Astrocyte of the spinal cord (primary cell): ENCODE measurements around the gene CEACAM20.
"Not testable (repeated sequence)": the region's sequence is repeated elsewhere in the genome, so short reads cannot be mapped to it uniquely, and the experiment has no call there.

Experiments used
- DNase-seq: peaks from one replicate; pipeline ENCODE4 v3.0.0; 2011; ENCODE audit warnings: low read depth, low spot score
- H3K4me3 ChIP-seq: 2 replicates; pipeline ENCODE4 v1.5.1; 2011; ENCODE audit warnings: low read depth, mild to moderate bottlenecking, low read length, moderate library complexity
- in situ Hi-C: cut with HindIII; loops from 2 replicates; pipeline ENCODE4 v1.10.0; 2017; ENCODE audit warnings: low sequenced_read_pairs
- TF ChIP-seq, protein P1 (sequence below): IDR thresholded peaks from 2 replicates; pipeline ENCODE4 v1.5.1; 2012; ENCODE audit warnings: low read depth, mild to moderate bottlenecking, low read length, inconsistent platforms

CEACAM20 gene

GRCh38 chr19:44499962-44500949, 29.2 kb downstream of the CEACAM20 start, which contains the start of gene ZNF180:
Gene ZNF180, minus strand, starts transcription at chr19:44500522. Its CDS starts 3,188 bp downstream, at chr19:44497334.
- TF ChIP-seq, protein P1, sequence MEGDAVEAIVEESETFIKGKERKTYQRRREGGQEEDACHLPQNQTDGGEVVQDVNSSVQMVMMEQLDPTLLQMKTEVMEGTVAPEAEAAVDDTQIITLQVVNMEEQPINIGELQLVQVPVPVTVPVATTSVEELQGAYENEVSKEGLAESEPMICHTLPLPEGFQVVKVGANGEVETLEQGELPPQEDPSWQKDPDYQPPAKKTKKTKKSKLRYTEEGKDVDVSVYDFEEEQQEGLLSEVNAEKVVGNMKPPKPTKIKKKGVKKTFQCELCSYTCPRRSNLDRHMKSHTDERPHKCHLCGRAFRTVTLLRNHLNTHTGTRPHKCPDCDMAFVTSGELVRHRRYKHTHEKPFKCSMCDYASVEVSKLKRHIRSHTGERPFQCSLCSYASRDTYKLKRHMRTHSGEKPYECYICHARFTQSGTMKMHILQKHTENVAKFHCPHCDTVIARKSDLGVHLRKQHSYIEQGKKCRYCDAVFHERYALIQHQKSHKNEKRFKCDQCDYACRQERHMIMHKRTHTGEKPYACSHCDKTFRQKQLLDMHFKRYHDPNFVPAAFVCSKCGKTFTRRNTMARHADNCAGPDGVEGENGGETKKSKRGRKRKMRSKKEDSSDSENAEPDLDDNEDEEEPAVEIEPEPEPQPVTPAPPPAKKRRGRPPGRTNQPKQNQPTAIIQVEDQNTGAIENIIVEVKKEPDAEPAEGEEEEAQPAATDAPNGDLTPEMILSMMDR: peak; percentile 40
- H3K4me3 ChIP-seq: peak within 1 kb of the TSS; percentile 82
- in situ Hi-C loops: no loop called here
- peak; percentile 97 for DNase-seq

DNA sequence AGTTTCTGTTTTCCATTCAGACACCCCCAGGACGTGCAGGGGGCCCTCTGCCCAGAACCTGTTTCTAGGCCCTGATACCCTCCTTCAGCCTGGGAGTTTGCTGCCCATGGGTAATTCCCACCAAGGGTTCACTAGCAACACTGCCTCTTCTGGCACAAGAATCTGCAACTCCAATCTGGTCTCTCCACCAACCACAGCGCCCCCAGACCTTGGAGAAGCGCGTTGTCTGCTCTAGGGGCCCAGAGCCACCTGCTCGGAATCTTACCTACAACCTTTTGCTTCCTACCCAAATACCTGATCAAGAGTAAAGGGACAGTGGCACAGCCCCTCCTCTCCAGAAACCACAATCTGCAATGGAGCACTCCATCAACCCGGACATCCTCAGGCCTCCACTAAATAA, 29.9 kb downstream of the CEACAM20 start:
- in situ Hi-C loops: no loop called here
- H3K4me3 ChIP-seq: peak overlapping the region; percentile 82
- DNase-seq: no peak
- TF ChIP-seq, protein P1: no peak

- in situ Hi-C loops: no loop called here
- DNase-seq: no peak
- TF ChIP-seq, protein P1: no peak
- no peak overlapping the region for H3K4me3 ChIP-seq
These were observed 30.5 kb downstream of the CEACAM20 start for GRCh38 chr19:44498988-44499387.

GRCh38 chr19:44496711-44497110, 32.8 kb downstream of the CEACAM20 start:
- H3K4me3 ChIP-seq: no peak overlapping the region
- TF ChIP-seq, protein P1: no peak
- DNase-seq: no peak
- in situ Hi-C loops: no loop called here

DNA sequence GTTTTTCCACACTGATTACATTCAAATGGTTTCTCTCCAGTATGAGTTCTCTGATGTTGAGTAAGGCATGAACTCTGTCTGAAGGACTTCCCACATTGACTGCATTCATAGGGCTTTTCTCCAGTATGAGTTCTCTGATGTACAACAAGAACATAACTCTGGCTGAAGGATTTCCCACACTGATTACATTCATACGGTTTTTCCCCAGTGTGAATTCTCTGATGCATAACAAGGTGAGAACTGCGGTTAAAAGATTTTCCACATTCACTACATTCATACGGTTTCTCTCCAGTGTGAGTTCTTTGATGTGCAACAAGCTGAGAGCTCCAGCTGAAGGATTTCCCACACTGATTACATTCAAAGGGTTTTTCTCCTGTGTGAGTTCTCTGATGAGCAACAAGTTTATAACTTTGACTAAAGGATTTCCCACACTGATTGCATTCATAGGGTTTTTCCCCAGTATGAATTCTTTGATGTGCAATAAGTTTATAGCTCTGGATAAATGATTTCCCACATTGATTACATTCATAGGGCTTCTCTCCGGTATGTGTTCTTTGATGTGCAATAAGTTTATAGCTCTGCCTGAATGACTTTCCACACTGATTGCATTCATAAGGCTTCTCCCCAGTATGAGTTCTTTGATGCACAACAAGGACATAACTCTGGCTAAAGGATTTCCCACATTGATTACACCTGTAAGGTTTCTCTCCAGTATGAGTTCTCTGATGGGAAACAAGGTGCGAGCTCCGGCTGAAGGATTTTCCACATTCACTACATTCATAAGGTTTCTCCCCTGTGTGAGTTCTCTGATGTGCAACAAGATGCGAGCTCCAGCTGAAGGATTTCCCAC, 52.7 kb downstream of the CEACAM20 start:
- DNase-seq: peak; percentile 33
- in situ Hi-C loops: no loop called here
- TF ChIP-seq, protein P1: no peak

GRCh38 chr19:44468730-44469129, 60.7 kb downstream of the CEACAM20 start:
- H3K4me3 ChIP-seq, in situ Hi-C loops, DNase-seq: not testable (repeated sequence)

More for the DNA sequence above, 52.7 kb downstream of the CEACAM20 start:
- H3K4me3 ChIP-seq: no peak overlapping the region

GRCh38 chr19:44462600-44463286, 66.7 kb downstream of the CEACAM20 start:
- in situ Hi-C loops, H3K4me3 ChIP-seq, DNase-seq: not testable (repeated sequence)
